DMS 273 (cell line): ENCODE results near the gene C17orf113.
"Not testable (repeated sequence)": the region's sequence is repeated elsewhere in the genome, so short reads cannot be mapped to it uniquely, and the experiment has no call there.

Source experiments
- DNase-seq: peaks from one replicate; lab custom pipeline; 2025; ENCODE audit not compliant: unreplicated experiment; lab: John Stamatoyannopoulos, UW

C17orf113 gene

GRCh38 chr17:42042598-42043319, 7.6 kb downstream of the C17orf113 start:
- no peak for DNase-seq

GRCh38 chr17:42041619-42042018, 8.8 kb downstream of the C17orf113 start:
- DNase-seq: no peak

- no peak for DNase-seq
These were observed 9.6 kb downstream of the C17orf113 start for GRCh38 chr17:42040818-42041217.

GRCh38 chr17:42039794-42040763, 10.3 kb downstream of the C17orf113 start:
- DNase-seq: no peak

DNA sequence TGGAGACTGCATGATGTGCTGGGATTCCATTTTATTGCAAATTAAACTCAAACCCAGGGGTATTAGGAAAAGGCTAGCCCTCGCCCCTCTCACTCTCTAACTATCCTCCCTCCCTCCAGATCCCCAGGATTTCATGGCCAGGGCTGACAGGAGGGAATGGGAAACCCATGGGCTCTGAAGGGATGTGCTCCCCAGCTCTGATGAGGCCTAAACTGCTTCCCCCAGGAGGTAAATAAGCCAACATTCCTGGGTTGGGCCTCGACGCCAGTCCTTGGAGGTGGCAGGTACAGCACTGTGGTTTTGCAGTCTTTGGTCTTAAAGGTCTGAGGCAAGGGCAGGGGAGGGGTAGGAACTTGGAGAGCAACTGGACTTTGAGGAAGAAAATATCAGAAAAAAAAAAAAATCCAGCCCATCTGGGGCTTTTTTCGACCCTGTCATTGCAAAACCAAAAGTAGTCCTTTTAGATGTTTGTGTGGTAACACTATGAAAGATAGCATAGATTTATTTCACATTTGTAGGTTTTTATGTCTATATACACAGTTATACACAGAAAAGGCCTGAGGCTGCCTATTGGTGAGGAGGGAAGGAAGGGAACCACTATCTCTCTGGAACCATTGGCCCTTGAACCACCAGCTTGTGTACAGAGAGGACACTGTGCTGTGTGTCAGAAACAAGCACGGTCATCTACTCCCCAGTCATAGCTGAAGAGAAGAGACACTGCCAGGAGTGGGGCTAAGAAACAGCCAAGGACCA, 12.0 kb downstream of the C17orf113 start:
- no peak for DNase-seq

DNA sequence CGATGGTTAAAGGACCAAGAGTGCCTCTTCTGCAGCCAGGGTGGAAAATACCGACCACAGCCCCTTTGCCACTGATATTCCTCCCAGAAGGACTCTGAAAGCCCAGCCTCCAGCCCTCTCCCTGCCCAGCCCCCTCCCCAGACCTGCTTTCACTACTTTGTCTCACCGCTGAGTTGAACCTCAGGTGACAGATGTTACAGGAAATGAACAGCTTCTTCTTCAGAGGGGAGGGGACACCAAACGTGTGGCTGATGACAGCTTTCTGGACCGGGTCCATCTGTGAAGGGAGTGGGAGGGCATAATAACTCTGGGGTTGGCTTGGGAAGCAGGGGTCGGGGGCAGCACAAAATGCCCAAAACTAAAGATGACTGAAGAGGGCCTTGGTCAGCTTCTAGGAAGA, 16.3 kb downstream of the C17orf113 start:
- DNase-seq: peak; percentile 65

DNA sequence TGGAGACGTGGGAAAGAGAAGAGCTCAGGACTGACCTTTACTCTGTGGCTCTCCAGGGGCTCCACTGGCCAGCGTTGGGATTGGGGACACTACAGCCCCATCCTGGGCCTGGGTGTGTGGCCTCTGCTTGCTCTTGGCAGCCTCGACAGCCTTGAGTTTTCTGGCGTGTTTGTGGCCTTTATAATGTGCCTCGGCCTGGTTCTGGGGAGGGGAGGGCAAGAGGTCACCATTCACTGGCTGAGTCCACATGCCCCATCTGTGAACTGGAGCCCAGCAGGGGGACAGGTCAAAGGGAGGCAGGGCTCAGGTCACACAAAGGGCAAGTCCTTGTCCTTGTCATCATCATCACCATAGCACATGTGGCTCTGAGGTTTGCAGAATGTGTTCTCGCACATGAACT, 18.8 kb downstream of the C17orf113 start:
- no peak for DNase-seq

DNA sequence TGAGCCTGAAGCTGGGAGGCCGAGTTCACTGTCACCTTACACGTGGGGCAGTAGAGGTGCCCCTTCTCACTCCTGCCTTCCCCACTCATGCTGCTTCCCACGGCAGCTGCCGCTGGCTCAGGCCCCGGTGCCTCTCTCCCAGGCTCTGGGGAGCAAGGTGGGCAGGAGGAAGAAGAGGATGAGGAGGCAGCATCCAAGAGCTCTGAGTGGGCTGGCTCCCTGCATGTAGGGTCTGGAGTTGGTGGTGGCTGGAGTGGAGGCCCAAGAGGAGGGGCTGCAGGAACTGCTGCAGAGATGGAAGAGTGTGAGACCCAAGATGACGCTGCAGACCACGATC, 21.6 kb downstream of the C17orf113 start:
- DNase-seq: no peak

DNA sequence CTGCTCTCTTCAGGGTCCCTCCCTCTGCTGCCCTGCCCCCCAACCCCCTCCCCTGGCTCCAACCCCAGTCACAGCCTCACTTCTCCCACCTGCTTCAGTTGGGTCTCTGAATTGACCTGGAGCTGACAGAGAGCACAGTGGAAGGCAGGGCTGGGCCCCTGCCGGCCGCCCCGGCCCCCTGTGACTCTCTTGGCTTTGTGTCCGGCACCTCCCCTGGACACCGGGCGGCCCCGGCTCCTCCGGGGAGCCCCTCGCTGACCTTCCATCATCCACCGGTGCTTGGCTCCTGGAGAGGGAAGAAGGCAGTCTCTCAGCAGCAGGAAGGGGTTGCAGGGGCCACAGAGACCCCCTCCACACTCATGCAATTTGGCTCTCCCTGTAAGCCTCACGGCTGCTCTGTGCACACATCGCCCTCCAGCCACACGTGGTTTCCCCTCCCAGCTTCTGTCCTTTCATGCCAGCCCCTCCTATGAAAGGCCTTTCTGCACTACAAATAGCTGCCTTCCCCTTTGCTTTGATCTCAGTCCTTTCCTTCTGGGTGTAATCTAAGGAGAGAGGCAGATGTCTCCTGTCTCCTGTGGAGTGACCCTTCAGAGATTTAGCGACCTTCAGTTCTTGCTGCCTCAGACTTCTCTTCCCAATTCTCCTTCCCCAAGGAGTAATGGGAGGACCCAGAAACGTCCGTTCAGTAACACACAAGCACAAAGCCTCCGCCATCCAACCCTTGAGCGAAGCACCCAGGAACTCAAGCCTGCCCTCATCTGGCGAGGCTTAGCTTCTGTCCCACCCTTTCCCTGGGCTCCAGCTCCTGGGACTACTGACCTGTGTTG, 22.2 kb downstream of the C17orf113 start:
- DNase-seq: peak; percentile 53

DNA sequence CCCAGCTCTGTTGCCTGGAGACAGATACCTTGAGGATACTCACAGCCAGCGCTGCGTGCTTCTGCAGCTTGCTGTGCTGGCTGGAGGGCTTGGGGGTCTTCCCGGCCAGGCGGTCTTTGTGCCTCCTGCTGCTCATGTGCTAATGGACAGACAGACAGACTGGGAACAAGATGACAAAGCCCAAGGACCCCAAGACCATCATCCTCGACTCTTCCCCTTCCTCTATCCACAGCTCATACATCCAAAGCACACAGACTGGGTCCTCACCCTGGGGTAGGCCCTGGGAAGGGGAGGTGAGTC, 22.9 kb downstream of the C17orf113 start:
- DNase-seq: no peak

- DNase-seq: peak; percentile 60
These were observed 23.4 kb downstream of the C17orf113 start for GRCh38 chr17:42026857-42027589.

- DNase-seq: no peak
These were observed 24.5 kb downstream of the C17orf113 start for GRCh38 chr17:42025936-42026335.

- DNase-seq: no peak
These were observed 25.2 kb downstream of the C17orf113 start for GRCh38 chr17:42025191-42025579.

GRCh38 chr17:42023524-42024349, 26.7 kb downstream of the C17orf113 start:
- DNase-seq: no peak

DNA sequence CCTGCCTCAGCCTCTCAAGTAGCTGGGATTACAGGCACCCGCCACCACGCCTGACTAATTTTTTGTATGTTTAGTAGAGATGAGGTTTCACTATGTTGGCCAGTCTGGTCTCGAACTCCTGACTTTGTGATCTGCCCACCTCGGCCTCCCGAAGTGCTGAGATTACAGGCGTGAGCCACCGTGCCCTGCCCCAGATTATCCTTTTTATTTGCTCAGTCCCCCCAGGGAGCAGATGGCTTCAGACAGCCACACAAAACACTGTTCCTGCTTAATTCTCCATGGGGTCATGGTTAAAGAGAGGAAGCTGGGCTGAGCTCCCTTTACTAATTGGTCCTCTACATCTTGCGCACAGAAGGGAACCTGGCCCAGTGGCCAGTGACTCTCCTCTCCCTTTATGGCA, 29.6 kb downstream of the C17orf113 start:
- DNase-seq: not testable (repeated sequence)

DNA sequence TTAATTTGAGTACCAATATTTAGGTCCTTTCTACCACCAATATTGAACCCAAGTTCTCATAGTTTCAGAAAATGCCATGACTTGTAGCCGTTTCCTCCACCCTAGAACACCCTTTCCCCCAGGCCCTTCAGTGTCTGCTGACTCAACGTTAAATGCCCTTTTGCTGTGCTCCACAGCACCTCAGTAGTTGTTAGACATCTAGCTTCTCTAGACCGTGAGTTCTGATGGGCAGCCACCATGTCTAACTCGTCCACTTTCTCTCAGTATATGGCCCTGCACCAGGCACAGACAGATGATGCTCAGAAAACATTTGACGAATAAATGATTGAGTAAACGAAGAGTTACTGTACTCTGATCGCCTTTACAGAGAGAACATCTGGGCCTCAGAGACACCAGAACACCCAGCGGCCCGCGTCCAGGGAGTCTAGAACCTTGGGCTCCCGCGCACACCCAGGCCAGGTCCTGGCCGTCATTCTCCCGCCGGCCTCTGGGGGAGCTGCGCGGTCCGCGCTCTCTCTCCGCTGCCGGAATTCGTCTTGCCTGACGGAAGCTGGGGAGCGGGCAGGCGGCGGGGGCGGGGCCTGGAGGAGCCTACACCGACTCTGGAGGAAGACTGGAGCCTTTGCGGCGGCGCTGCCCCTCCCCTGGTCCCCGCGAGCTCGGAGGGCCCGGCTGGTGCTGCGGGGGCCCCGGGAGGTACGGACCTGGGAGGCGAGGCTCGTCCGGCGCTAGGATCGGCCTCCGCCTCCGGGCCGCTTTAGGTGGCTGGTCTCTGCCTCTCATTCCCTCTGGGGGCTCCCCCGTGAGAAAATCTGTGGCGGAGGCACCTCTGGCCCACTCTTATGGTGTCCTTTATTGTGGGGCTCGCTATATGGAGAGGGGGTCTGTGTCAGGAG, 30.6 kb downstream of the C17orf113 start, which contains the start of gene NKIRAS2:
NKIRAS2 (plus strand) TSS at position 582 of the 896 bp plus-strand sequence. CDS start 1,488 bp downstream, outside the sequence.
- DNase-seq: peak; percentile 97

DNA sequence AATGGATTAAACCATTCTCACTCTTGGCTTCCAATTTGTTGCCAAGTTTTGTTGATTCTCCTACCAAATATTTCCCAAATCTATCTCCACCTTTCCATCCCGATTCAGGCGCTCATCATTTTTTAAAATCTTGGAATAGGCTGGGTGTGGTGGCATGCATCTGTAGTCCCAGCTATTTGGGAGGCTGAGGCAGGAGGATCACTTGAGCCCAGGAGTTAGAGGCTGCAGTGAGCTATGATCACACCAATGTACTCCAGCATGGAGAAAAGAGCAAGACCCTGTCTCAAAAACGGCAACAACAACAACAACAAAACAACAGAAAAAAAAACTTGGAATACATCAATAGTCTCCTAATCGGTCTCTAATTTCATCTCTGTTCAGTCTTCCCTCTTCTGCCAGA, 31.4 kb downstream of the C17orf113 start:
- DNase-seq: no peak

GRCh38 chr17:42018339-42018738, 32.1 kb downstream of the C17orf113 start:
- peak; percentile 42 for DNase-seq
